ENCODE measurements around the gene CTSG.

DNA sequence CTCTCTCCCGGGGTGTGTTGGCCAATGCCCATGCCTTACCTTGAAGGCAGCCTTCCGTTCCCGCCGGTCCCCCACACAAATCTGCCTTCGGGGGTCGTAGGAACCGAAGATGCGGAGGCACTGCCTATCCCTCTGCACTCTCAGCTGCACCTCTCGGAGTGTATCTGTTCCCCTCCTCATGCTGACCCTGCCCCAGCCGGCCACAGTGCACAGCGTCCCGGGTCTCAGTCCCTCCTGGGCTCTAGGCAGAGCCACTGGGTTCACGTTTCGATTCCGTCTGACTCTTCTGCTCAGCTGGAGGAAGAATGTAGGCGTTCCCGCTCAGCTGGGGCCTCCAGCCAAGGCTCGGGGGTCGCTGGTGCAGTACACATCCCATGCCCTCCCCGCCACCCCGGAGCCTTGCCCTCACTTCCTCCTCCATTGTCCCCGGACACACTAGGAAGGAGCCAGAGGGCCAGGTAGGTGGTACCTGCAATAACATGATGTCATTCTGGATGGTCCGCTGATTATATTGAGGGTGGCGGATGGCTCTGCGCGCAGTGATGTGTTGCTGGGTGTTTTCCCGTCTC, 1.8 kb downstream of the CTSG start:
- TF ChIP-seq POLR2A (IDR thresholded peaks at IDR 0.05): no peak
- TF ChIP-seq, protein P1, sequence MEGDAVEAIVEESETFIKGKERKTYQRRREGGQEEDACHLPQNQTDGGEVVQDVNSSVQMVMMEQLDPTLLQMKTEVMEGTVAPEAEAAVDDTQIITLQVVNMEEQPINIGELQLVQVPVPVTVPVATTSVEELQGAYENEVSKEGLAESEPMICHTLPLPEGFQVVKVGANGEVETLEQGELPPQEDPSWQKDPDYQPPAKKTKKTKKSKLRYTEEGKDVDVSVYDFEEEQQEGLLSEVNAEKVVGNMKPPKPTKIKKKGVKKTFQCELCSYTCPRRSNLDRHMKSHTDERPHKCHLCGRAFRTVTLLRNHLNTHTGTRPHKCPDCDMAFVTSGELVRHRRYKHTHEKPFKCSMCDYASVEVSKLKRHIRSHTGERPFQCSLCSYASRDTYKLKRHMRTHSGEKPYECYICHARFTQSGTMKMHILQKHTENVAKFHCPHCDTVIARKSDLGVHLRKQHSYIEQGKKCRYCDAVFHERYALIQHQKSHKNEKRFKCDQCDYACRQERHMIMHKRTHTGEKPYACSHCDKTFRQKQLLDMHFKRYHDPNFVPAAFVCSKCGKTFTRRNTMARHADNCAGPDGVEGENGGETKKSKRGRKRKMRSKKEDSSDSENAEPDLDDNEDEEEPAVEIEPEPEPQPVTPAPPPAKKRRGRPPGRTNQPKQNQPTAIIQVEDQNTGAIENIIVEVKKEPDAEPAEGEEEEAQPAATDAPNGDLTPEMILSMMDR (IDR thresholded peaks at IDR 0.05): no peak
- TF ChIP-seq POLR2AphosphoS5 (IDR thresholded peaks at IDR 0.05): no peak

Data from prostate gland (tissue), 2 donors.